ENCODE results near the gene ZNF385D. TPM values are rescaled to one million over a fixed set of nuclear protein-coding genes. Genes with fewer than 3 reads are reported as not detected.

Gene ZNF385D
- total and polyA plus RNA-seq, 2 of the 13 experiments (the other 11 are each of a cell fraction or from before 2014, with no cell fraction given), result not detected

DNA sequence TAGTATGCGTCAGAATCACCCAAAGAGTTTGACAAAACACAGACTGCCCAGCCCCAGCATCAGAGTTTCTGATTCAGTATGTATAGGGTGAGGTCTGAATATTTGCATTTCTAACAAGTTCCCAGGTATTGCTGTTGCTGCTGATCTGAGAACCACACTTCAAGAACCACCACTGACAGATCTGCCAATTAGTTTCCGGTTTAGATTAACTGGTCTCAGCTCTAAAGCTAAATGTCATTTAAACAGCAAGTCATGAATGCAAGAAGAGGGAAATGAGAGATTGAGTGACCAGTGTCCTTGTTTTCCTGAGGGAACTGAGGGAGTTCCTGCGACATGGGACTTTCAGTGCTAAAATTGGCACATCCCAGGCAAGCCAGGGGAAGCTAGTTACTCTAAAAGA, 305.0 kb downstream of the ZNF385D start:
- Histone ChIP-seq H3K27me3 (ENCODE audit: control insufficient read depth in 1 of 2, insufficient read depth in 2 of 2, low read length in 2 of 2) (no peaks in the 10 kb centered on the region), H4K20me1 (ENCODE audit: insufficient read depth, low read length) (no peaks in the 10 kb centered on the region), H3K9ac (ENCODE audit: insufficient read depth, low read depth, low read length) (no peak overlapping the region), H3K4me2 (ENCODE audit: low read depth, low read length) (no peak overlapping the region), H2AFZ (ENCODE audit: low read length) (no peak overlapping the region), H3K36me3 (replicated peaks in 1 of 2; ENCODE audit: control insufficient read depth in 1 of 2, insufficient read depth in 2 of 2, low read length in 2 of 2) (no peaks in the 10 kb centered on the region), H3K9me3 (ENCODE audit: low read length) (peaks cover 65% of the 10 kb centered on the region), H3K79me2 (ENCODE audit: insufficient read depth, low read length) (no peaks in the 10 kb centered on the region), H3K4me1 (ENCODE audit: insufficient read depth, low read length) (no peaks in the 10 kb centered on the region), H3K4me3 (replicated peaks in 1 of 3; ENCODE audit: insufficient read depth in 1 of 3, low read depth in 2 of 3, low read length in 3 of 3) (no peak overlapping the region), H3K27ac (ENCODE audit: extremely low read length, insufficient read depth, low read length) (no peak overlapping the region)
- TF ChIP-seq, protein P1, sequence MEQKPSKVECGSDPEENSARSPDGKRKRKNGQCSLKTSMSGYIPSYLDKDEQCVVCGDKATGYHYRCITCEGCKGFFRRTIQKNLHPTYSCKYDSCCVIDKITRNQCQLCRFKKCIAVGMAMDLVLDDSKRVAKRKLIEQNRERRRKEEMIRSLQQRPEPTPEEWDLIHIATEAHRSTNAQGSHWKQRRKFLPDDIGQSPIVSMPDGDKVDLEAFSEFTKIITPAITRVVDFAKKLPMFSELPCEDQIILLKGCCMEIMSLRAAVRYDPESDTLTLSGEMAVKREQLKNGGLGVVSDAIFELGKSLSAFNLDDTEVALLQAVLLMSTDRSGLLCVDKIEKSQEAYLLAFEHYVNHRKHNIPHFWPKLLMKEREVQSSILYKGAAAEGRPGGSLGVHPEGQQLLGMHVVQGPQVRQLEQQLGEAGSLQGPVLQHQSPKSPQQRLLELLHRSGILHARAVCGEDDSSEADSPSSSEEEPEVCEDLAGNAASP (CRISPR knock-in tag; IDR thresholded peaks at IDR 0.05; ENCODE audit: borderline replicate concordance), result no peak
- TF ChIP-seq SATB2 (CRISPR knock-in tag; IDR thresholded peaks at IDR 0.05), result no peak
- TF ChIP-seq ZNF280D (CRISPR knock-in tag; IDR thresholded peaks at IDR 0.05), result no peak
- TF ChIP-seq ISX (CRISPR knock-in tag; conservative IDR thresholded peaks at IDR 0.05), result no peak
- TF ChIP-seq RBM39 (IDR thresholded peaks at IDR 0.05; ENCODE audit: low read depth, low read length, poor library complexity, severe bottlenecking), result no peak
- TF ChIP-seq THYN1 (CRISPR knock-in tag; IDR thresholded peaks at IDR 0.05; ENCODE audit: borderline replicate concordance, low read depth), result no peak
- no peak for TF ChIP-seq SP5 (CRISPR knock-in tag; IDR thresholded peaks at IDR 0.05; ENCODE audit: borderline replicate concordance, low read depth)
- no peak for TF ChIP-seq ZBTB49 (CRISPR knock-in tag; IDR thresholded peaks at IDR 0.05; ENCODE audit: borderline replicate concordance)
- no peak for TF ChIP-seq TOE1 (CRISPR knock-in tag; IDR thresholded peaks at IDR 0.05)
- no peak for TF ChIP-seq KDM3A (CRISPR knock-in tag; IDR thresholded peaks at IDR 0.05; ENCODE audit: low read depth)
- no peak for TF ChIP-seq TMF1 (CRISPR knock-in tag; IDR thresholded peaks at IDR 0.05; ENCODE audit: low read depth)
- no peak for TF ChIP-seq FOXO1 (CRISPR knock-in tag; IDR thresholded peaks at IDR 0.05)
- TF ChIP-seq ZNF724P (CRISPR knock-in tag; IDR thresholded peaks at IDR 0.05; ENCODE audit: borderline replicate concordance), result no peak
- TF ChIP-seq SP2 (CRISPR knock-in tag; IDR thresholded peaks at IDR 0.05), result no peak
- no peak for TF ChIP-seq ZSCAN22 (CRISPR knock-in tag; IDR thresholded peaks at IDR 0.05)
- no peak for TF ChIP-seq DNMT1 (CRISPR knock-in tag; IDR thresholded peaks at IDR 0.05)
- TF ChIP-seq ZNF629 (CRISPR knock-in tag; conservative IDR thresholded peaks at IDR 0.05), result no peak
- DNase-seq (ENCODE audit: low spot score), result no peak
- no peak for ATAC-seq
- CTCF ChIA-PET (ENCODE audit: low intra/inter-chr PET ratio, low total read pairs), result no interaction called here
- WGBS (ENCODE audit: low lambda C conversion rate), result 3% methylated on average over 3 of the region's 3 CpGs
- in situ Hi-C loops (cut with HindIII; ENCODE audit: extremely low pct_ligation_motif_present, low pct_unique_long_range_greater_than_20kb), result no loop called here
- FAIRE-seq, result no peak
- POLR2A ChIA-PET, result no interaction called here
- no TSS peak for BruUV-seq (replicated peaks)
- intact Hi-C loops (cut with micrococcal nuclease; ENCODE audit: unreplicated experiment), result no loop called here

Data from HepG2 (cell line).